HT-29 (cell line): ENCODE data around the gene LOX. TPM values are rescaled to one million over a fixed set of nuclear protein-coding genes. Genes with fewer than 3 reads are reported as not detected.
A peak's percentile ranks its signal among the peaks of the same experiment; 100 is the strongest.
"Not testable (repeated sequence)": the region's sequence is repeated elsewhere in the genome, so short reads cannot be mapped to it uniquely, and the experiment has no call there.

ENCODE experiments used
- DNase-seq: peaks from one replicate; pipeline ENCODE4 v3.0.0-alpha.2; 2015; ENCODE audit warnings: low spot score
- total RNA-seq: library from RNA; depleted of rRNA; stranded (reverse); fragments of >200 nt; shearing (Covaris generic); gene quantifications from 2 replicates; pipeline ENCODE4 v1.2.3, GENCODE V29; 2014

Gene LOX
- total RNA-seq, 1 experiment from 2014 or later, result not detected

GRCh38 chr5:122099060-122099790 is 21.2 kb upstream of the LOX start:
- DNase-seq, result no peak

- no peak for DNase-seq
These were observed 19.3 kb upstream of the LOX start for GRCh38 chr5:122097391-122097790.

- DNase-seq, result no peak
These were observed 17.1 kb upstream of the LOX start for GRCh38 chr5:122095158-122095557.

GRCh38 chr5:122094251-122094650 is 16.2 kb upstream of the LOX start:
- not testable (repeated sequence) for DNase-seq

GRCh38 chr5:122093415-122094180 is 15.5 kb upstream of the LOX start:
- no peak for DNase-seq

DNA sequence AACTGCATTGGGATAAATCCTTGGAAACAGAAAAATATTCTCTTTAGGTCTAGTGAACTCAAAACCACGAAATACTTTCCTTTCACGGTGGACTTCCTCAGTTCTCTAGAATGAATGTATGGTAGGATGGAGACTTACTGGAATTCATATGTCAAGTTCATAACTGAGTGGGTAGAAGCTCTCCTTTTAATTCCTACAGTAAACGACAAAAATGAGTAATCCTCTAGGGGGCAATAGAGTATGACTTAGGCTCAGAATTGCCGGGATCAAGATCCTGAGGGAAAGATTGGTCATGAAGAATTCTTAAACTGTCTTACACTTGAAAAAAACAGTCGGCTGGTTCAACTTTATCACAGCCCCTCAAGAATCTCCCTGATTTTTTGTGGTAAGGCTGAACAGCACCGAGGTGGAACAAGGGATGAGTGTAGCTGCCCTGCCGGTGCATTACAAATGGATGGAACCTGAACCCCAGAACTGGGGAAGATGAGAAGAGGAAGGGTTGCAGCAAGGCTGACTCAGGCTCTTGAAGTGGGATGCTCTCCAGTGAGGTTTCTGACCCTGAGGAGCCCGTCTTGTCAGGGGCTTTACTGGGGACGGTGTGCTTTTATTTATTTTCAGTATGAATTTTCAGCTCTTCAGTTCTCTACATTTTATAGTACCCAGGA is 14.0 kb upstream of the LOX start:
- peak; percentile 59 for DNase-seq

DNA sequence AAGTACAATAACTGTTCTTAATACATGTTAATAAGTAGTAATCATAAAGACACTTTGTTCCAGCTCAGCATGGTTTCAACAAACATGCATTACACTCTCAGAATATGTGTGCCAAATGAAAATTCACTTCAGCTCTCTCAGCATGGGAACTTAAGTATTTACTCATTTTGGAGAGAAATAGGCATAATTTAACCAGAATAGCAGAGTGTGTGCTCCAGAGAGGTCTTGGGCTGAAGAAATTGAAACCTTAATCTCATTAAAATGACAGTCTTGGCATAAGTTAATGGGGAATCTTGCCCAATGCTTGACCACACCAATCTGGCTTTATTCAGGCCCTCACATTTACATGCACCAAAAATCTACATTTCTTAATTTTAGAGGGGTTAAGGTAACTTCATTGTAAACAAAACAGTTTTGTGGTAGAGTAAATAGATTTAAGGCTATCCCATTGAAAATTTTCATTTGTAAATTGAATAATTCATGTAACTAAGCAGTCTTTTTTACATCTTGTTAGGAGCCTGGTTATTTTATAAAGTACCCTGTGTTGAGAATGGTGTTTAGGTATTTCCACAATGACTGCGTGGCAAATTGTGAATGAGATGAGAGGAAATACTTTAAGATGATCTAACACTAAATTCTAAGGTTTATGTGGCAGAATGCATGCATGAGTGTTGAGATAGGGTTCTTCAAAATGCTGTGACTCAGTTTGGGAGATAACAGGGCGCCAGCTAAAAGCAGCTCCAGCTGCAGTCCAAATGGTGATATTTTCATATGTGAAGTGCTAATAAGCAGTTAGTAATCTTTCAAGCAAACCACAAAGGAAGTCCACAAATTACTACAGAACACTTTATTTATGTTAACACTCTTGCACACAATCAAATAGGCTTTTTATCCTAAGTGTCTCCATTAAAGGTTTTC is 11.3 kb upstream of the LOX start:
- DNase-seq, result no peak

GRCh38 chr5:122085041-122085440 is 7.0 kb upstream of the LOX start:
- DNase-seq, result no peak

GRCh38 chr5:122083535-122083934 is 5.5 kb upstream of the LOX start:
- no peak for DNase-seq

- no peak for DNase-seq
These were observed 3.5 kb upstream of the LOX start for GRCh38 chr5:122081541-122081940.

- no peak for DNase-seq
These were observed 518 bp downstream of the LOX start for GRCh38 chr5:122077366-122078115.

- DNase-seq, result peak; percentile 47
These were observed 1.2 kb downstream of the LOX start for GRCh38 chr5:122076669-122077365.

DNA sequence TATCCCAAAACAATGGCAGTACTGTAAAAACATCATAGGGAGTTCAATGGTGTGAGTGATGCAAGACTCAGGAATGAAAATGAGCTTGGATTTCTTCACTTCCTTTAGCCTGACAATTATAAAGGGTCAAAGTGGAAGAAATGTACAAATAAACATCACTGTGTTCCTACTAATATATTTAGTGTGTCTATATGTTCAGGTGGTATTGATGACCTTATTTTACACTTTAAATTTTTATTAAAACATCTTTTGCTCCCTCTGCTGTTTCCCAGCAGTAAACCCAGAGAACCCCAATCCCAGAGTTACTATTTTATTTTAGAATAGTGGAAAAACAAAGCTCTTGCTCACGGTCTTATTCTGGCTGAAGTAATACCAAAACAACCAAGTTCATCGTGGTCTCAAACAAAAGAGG is 2.0 kb downstream of the LOX start:
- no peak for DNase-seq

GRCh38 chr5:122073864-122074263 is 4.2 kb downstream of the LOX start:
- DNase-seq, result no peak

DNA sequence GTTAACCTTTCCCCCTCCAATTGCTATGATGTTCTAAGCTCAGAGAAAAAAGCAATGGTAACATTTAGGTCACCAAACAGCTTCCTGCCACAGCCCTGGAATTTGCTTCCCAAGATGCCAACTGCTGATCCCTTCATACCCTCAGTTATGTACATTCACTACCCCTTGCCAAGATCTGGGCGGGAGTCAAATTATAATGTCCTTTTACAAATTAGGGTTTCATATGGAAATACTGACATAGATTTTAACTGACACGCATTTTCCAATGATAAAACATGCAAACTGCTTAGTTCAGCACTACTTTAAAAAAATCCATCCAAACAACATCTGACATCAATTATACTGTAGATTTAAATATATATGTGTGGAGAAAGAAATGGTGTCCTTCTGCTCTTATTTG is 5.0 kb downstream of the LOX start:
- no peak for DNase-seq

DNA sequence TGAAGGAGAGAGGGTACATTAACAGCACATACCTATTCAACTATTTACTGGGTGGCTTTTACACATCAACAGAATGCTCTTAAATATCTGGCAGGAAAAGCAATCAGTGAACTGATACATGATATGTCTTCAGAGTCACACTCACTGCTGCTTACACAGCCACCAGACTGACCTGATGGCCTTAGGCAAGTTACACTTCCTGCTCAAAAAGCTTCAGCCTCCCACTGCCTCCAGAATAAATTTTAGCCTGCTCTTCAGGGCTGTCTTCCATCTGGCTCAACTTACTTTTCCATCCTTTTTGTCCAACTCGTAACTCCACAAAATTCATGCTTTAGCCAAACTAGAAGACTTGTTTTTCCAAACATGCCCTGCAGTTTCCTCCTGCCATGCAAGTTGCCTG is 10.7 kb downstream of the LOX start:
- DNase-seq, result no peak

DNA sequence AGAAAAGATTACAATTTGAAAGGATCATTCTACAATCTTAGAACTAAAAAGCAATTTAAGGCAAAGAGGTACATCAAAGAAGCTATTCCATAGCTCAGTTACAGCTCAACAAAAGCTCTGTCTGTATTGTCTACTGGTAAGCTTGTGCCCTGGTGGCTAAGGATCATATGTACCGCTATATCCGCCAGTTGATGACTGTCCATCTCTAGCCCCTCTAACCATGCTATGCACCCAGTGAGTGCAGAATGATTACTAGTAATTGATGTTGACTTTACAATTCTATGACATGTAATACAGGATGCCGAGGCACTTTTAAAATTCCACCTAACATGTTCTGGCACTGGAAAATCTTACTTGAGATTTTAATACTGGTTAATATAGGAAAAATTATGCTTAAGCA is 13.1 kb downstream of the LOX start:
- no peak for DNase-seq

DNA sequence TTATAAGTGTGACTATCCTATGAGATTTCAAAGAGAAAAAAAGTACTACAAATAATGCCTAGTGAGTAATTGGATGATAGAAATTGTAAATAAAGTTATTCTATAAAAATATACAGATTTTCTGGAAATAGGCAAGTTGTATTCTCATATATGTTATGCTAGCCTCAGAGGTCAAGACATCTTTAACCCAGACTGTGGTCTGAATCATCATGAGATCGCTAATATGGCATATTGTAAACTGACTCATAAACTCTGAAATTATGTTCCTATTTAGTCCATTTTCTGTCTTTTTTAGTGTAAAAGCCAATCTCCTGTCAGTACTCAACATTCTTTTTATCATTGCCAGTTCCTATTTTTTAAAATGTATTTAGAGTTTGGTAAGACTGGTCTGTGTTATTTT is 14.2 kb downstream of the LOX start:
- DNase-seq, result no peak

- no peak for DNase-seq
These were observed 15.9 kb downstream of the LOX start for GRCh38 chr5:122062205-122062604.

- DNase-seq, result no peak
These were observed 21.1 kb downstream of the LOX start for GRCh38 chr5:122056913-122057312.
